LNCAP (cell line): ENCODE results near the gene ABCG2.

ENCODE experiments used
- TF ChIP-seq, protein P1 (sequence below): fragments of 450-650 bp; IDR thresholded peaks from 2 replicates; pipeline ENCODE4 v1.5.1; 2017; ENCODE audit warnings: mild to moderate bottlenecking

ABCG2 gene

DNA sequence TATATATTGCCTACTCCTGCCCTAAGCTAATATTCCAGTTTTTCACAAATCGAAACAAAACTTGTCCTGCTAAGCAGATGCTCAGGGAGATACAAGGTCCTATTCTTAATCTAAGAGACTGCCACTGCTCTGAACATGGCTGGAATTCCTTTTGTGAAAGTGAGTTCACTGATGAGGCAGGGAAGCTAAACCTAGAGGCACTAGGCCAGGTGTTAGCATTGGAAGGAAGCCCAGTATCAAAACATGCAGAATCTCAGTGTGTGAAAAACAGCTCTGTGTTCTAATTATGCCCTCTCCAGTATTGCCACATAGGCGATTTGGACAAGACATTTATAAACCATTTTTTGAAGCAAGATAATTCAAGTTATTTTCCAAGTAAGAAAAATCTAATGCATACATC, 47.6 kb downstream of the ABCG2 start:
- TF ChIP-seq, protein P1, sequence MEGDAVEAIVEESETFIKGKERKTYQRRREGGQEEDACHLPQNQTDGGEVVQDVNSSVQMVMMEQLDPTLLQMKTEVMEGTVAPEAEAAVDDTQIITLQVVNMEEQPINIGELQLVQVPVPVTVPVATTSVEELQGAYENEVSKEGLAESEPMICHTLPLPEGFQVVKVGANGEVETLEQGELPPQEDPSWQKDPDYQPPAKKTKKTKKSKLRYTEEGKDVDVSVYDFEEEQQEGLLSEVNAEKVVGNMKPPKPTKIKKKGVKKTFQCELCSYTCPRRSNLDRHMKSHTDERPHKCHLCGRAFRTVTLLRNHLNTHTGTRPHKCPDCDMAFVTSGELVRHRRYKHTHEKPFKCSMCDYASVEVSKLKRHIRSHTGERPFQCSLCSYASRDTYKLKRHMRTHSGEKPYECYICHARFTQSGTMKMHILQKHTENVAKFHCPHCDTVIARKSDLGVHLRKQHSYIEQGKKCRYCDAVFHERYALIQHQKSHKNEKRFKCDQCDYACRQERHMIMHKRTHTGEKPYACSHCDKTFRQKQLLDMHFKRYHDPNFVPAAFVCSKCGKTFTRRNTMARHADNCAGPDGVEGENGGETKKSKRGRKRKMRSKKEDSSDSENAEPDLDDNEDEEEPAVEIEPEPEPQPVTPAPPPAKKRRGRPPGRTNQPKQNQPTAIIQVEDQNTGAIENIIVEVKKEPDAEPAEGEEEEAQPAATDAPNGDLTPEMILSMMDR, result no peak

DNA sequence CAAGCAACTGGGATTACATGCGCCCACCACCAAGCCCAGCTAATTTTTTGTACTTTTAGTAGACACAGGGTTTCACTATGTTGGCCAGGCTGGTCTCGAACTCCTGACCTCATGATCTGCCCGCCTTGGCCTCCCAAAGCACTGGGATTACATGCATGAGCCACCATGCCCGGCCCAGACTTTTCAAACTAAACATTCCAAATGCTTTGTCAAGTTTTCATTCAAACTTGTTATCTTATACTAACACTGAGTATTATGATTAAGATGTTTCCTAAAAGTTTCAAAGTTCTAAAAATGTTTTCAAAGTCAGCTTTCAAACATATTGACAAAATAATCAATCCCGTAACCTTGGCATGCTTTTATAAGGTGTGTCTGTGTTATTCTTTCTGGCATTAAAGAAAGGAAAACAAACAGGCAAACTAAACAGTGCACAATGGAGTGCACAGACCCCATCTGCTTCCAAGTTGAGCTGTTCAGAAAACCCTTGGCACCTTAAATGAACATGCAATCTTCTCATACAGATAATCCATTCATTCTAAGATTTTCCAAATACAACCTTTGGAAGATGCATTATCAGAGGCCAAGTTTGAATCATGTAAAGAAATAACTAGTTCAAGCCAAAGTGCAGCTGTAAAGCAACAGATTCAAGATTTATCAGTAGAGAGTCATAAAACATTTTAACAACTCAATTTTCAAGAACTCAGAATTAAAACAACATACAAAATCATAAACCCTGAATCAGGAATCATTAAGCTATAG, 49.1 kb downstream of the ABCG2 start:
- TF ChIP-seq, protein P1, result no peak

DNA sequence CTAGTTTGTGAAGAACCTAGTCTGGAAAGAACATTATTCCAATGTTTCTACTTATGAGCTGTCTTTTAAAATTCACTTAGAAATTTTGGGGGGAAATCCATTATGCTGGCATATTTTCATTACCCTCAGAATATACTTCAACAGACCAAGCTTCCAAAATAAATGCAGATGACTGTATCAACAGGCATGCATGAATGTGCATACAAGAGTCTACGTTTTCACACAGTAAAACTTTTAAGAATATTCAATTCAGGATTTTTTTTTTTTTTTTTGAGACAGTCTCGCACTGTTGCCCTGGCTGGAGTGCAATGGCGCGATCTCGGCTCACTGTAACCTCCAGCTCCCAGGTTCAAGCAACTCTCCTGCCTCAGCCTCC, 49.7 kb downstream of the ABCG2 start:
- TF ChIP-seq, protein P1, result no peak

DNA sequence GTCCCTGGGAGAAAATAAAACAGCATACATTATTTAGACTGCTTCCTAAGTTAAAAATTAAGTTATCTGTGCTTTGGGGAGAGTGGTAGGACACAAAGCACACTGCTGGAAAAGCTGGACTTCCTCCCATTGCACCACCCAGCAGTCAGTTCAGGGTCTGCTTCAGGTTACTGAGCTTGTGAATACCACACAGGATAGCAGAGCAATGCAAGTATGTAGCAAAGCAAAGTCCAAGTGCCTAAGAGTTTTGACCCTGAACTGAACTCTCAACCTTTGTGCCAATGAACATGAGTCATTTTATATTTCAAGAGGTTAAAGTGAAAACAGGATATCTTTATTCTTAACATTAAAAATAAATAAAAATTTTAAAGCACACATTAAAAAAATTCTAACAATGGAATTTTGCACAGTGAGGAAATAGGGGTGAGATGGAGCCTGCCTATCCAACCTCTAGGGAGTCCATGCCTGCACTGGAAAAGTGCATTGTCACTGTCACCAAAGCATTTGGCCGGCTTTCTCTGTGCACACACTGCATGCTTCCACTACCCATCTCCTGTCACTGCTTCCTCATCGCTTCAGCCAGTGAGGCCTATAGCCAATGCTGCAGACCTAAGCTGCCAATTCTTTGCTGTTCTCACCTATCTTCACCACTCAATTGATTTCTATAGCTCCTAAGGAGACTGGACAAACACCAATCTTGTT, 50.9 kb downstream of the ABCG2 start:
- TF ChIP-seq, protein P1, result no peak

DNA sequence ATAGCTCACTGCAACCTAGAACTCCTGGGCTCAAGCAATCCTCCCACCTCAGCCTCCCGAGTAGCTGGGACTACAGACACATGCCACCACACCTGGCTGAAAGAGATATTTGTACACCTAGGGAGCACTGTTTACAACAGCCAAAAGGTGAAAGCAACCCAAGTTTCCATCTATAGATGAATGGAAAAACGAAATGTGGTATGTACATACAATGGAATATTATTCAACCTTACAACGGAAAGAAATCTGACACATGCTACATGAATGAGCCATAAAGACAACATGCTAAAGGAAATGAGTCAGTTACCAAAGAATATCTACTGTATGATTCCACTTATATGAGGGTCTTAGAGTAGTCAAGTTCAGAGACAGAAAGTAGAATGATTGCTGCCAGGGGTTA, 52.2 kb downstream of the ABCG2 start:
- TF ChIP-seq, protein P1, result no peak

DNA sequence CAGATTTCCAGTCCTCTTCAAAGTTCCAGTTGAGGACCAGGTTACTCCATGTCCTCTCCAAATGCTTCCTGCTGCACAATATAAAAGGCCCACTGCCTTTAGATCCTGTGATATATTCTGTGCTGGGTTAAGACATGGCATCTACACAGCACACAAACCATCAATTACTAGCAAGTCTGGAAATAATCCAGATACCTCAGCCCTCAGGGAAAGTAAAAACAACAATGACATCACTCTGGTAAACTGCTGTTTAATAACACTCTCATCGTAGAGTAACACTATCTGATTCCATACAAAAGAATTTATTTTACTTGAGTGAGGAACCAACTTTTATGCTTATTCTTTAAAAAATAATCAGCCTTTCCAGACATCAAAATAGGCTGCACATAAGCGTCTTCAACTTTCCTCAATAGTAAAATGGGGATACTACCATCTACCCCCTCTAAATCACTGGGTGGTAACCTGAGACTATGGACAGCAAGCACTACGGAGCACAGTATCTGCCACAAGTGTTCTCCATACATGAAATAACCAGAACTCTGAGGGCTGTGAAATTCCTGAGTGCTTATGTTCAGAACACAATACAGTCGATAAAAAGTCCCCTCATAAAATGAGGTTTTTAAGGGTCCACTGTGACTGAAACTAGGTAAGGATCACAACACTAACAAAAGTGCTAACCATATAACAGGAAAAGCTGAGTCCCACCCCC, 53.4 kb downstream of the ABCG2 start:
- TF ChIP-seq, protein P1, result no peak

DNA sequence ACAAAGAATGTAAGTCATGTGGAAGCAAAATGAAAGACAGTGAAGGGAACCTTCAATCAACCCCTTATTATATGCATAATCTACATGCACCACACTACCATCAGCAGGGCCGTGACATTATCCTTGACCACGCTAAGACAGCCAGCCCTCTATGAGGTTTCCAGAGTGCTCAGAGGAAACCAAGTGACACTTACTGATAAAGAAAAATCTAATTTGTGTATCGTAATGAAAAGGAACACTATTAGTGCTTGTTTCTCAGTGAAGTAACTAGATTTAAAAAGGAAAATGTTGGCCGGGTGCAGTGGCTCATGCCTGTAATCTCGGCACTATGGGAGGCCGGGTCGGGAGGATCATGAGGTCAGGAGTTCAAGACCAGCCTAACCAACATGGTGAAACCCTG, 56.4 kb downstream of the ABCG2 start:
- TF ChIP-seq, protein P1, result no peak
